Pulmonary artery endothelial cell (primary cell): ENCODE results near the gene SIM2. TPM values are rescaled to one million over a fixed set of nuclear protein-coding genes. Genes with fewer than 3 reads are reported as not detected.

Experiments
- DNase-seq: peaks from one replicate; pipeline ENCODE4 v3.0.0-alpha.2; 2011; ENCODE audit warnings: low read depth, low spot score
- total RNA-seq: library from RNA; depleted of rRNA; stranded (reverse); fragments of >200 nt; gene quantifications from 2 replicates; pipeline ENCODE4 v1.2.3, GENCODE V29; 2014

The SIM2 gene
- total RNA-seq, 1 donor from 2014 or later: 0.07 TPM

GRCh38 chr21:36735201-36735515 is 36.2 kb downstream of the SIM2 start:
- DNase-seq: no peak

GRCh38 chr21:36735724-36736320 is 36.9 kb downstream of the SIM2 start:
- DNase-seq: no peak

- no peak for DNase-seq
These were observed 39.7 kb downstream of the SIM2 start for GRCh38 chr21:36738489-36739126.

GRCh38 chr21:36741506-36741905 is 42.6 kb downstream of the SIM2 start:
- no peak for DNase-seq

DNA sequence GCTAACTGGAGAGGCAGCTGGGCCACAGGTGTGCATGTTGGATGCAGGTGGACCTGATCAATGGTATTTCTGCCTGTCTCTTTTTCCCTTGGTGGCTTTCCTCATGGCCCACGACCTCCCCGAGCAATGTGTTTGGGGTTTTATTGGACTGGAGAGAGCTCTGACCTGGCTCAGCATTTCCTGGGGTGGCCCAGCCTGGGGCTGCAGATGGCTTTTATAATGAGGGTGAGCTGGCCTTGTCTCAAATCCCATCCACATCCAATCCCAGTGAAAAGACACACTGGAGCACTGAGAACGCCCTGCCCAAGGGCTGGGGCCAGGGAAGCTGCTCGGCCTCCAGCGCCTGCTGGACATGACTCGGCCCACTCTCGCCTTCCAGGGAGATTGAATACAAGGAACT is 44.1 kb downstream of the SIM2 start:
- no peak for DNase-seq

DNA sequence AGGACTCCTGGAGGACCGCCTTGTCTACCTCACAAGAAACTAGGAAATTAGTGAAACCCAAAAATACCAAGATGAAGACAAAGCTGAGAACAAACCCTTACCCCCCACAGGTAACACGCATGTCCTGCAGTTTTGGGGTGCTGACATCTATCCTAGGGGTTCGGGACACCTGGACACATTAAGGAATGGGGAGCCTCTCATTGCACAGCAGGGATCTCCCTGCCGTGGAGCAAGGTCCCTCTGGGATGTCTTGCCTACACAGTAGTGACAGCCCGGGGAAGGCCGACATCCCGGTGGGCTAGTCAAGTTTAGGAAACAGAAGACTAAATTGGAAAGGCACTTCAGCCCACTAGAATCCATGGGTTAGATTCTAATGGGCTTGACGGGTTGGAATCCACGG is 44.5 kb downstream of the SIM2 start:
- DNase-seq: no peak

DNA sequence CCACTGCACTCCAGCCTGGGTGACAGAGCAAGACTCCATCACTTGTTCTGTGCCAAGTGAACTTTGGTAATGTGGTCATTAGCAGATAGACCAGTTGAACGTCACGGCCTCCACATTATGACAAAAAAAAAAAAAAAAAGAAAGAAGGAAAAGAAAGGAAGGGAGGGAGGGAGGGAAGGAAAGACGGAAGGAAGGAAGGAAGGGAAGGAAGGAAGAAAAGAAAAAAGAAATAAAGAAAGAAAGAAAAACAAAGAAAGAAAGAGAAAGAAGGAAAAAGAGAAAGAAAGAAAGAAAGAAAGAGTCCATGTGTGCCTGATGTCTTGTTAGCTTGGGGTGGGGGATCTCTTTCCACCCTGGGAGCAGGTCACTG is 45.3 kb downstream of the SIM2 start:
- DNase-seq: no peak

GRCh38 chr21:36744560-36745231 is 45.8 kb downstream of the SIM2 start:
- no peak for DNase-seq

- no peak for DNase-seq
These were observed 46.5 kb downstream of the SIM2 start for GRCh38 chr21:36745459-36745858.

DNA sequence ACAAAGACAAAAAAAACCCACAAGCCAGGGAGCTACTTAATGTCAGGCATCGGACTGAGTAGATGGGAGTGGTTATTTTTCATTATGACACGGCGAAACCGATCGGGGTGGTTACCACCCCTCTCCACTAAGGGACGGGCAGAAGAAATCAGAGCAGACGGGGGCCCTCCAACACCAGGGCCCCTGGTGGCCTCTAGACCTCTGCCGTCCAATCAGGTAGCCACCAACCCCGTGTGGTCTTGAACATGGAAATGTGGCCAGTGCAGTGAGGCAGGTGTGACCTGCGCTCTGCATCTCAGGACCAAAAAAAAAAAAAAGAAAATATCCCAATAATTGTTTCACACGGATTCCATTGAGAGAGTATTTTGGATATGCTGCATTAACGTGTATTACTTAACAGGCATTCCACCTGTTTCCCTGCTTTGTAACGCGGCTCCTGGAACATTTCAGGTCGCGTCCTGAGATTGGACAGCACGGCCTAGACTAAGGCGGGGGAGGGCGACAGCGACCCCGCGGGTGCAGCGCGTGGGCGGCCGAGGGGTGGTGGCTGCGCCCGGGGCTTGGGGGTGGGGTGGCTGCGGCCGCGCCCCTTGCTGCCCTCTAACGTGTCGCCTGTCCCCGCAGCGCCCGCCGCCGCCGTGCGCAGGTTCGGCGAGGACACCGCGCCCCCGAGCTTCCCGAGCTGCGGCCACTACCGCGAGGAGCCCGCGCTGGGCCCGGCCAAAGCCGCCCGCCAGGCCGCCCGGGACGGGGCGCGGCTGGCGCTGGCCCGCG is 48.3 kb downstream of the SIM2 start:
- no peak for DNase-seq

DNA sequence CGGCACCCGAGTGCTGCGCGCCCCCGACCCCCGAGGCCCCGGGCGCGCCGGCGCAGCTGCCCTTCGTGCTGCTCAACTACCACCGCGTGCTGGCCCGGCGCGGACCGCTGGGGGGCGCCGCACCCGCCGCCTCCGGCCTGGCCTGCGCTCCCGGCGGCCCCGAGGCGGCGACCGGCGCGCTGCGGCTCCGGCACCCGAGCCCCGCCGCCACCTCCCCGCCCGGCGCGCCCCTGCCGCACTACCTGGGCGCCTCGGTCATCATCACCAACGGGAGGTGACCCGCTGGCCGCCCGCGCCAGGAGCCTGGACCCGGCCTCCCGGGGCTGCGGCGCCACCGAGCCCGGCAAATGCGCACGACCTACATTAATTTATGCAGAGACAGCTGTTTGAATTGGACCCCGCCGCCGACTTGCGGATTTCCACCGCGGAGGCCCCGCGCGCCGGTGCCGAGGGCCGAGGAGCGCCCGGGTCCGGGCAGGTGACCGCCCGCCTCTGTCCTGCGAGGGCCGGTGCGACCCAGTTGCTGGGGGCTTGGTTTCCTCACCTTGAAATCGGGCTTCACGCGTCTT is 49.0 kb downstream of the SIM2 start:
- no peak for DNase-seq

GRCh38 chr21:36749935-36750575 is 51.1 kb downstream of the SIM2 start:
- no peak for DNase-seq

DNA sequence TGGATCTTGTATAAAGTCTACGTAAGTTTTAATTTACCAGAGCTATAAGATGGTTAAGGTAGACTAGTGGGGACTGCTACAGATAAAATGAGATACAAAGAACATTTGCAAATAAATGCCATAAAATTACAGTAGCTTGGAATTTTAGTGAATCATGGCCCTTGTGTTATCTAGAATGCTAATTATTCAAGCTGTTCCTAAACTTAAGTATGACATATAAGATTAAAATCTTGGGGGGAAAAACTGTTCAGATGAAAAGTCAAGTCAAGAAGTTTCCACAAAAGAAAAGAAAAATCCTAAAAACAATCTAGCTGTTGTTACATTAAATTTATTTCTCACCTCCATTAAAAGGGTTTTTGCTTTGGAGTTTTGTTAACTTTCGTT is 51.7 kb downstream of the SIM2 start:
- no peak for DNase-seq

- no peak for DNase-seq
These were observed 52.5 kb downstream of the SIM2 start for GRCh38 chr21:36751383-36751782.

GRCh38 chr21:36753556-36753955 is 54.6 kb downstream of the SIM2 start:
- no peak for DNase-seq

GRCh38 chr21:36754241-36754898 is 55.5 kb downstream of the SIM2 start:
- DNase-seq: no peak

DNA sequence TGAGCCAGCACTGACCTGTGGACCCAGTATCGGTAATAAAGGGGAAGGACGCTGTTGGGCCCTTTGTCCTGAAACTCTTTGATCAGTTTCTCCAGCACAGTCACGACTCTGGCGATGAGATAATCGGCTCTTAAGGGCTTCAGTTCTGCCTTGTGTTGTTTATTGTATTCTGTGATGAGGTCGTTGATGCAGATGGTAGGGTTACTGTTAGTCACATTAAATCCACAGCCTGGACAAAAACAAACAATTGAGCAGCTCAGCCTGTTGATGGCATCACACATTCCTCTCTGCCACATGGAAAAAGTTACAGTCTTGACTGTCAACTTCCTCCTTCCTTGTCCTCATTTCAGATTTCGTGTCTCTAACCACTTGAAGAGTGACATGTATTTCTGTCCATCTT is 57.6 kb downstream of the SIM2 start:
- DNase-seq: no peak

- no peak for DNase-seq
These were observed 58.3 kb downstream of the SIM2 start for GRCh38 chr21:36757196-36757595.

- no peak for DNase-seq
These were observed 60.6 kb downstream of the SIM2 start for GRCh38 chr21:36759348-36760083.

DNA sequence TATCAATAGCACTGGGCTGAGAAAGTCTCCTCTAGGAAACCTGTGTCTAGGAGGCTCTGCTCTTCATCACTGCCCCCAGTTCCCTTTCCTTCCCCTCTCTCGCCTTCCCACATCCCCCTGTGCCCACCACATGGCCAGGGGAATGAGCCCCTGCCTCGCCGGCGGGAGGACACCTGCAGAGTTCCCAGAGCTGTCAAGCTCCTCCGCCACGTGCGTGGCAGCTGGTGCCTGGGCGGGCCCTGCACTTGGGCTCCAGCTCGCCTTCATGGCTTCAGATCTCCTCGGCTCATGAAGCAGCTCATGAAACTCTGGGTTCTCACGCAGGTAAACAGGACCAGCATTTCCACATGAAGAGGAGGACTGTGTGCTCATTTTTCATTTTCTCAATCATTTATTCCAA is 62.8 kb downstream of the SIM2 start:
- no peak for DNase-seq
